OCI-M2 (cell line): ENCODE results near the gene APOF.
A peak's percentile ranks its signal among the peaks of the same experiment; 100 is the strongest.
"Not testable (repeated sequence)": the region's sequence is repeated elsewhere in the genome, so short reads cannot be mapped to it uniquely, and the experiment has no call there.

Experiments used
- DNase-seq: peaks from one replicate; lab custom pipeline; 2025; ENCODE audit not compliant: unreplicated experiment; lab: John Stamatoyannopoulos, UW

Gene APOF

DNA sequence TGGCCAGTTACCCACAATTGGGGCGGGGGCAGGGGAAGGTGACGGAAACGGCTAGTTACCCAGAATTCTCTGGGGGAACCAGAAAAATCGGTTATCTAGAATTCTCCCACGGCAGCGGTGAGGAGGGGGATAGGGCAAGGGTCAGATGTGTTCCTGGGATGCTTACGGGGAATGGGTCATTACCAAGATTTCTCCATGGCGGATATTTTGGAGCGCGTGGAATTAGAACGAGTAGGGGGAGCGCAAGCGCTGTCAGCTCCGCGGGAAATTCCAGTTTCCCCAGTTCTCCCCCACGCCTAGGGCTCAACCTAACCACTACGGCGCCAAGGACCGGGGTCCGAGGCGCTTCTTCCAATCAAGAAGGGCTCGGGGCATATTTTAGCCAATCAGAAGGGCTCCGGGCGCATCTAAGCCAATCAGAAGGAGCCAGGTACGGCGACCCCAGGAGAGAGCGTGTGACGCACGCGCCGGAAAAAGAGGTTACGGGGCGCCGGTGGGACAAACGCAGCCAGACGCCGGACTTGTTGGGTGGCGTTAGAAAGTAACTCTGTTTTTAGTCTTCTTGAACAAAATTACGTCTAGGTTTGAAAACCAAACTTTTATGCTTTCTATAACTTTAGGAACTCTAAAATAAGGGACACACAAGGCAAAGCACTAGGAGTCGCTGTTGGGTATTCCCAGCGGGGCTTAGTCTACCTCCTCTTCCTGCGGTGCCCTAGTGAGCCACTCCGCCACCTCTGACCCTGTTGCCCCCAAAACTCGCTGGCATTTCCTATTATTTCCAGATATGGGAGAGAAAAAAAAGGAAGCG lies 28.8 kb downstream of the APOF start, which contains the start of gene PAN2:
TSS of gene PAN2 (minus strand) at position 322 of the 811 bp plus-strand sequence. CDS start 906 bp downstream, outside the sequence.
- DNase-seq, result peak; percentile 85

DNA sequence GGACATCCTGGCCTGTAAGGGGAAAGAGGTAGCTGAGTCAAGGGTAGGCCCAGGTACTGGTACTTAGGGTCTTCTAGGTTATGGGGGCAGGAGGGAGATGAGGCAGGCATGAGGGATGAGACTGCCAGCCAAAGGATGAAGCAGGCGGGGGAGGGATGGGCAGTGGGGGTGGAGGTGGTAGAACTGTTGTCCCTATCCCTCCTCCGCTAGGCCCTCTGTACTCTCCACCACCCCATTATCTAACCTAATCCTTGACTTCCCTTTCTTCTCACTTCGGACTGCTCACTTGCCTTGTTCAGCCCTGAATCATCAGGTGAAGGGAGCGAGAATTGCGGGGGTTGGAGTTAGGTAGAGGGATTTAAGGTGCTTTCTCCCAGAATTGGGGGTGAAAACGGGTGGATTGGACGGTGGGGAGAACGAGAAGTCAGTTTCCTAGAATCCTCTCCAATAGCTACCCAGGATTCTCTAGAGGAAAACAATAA lies 29.4 kb downstream of the APOF start:
- DNase-seq, result no peak

DNA sequence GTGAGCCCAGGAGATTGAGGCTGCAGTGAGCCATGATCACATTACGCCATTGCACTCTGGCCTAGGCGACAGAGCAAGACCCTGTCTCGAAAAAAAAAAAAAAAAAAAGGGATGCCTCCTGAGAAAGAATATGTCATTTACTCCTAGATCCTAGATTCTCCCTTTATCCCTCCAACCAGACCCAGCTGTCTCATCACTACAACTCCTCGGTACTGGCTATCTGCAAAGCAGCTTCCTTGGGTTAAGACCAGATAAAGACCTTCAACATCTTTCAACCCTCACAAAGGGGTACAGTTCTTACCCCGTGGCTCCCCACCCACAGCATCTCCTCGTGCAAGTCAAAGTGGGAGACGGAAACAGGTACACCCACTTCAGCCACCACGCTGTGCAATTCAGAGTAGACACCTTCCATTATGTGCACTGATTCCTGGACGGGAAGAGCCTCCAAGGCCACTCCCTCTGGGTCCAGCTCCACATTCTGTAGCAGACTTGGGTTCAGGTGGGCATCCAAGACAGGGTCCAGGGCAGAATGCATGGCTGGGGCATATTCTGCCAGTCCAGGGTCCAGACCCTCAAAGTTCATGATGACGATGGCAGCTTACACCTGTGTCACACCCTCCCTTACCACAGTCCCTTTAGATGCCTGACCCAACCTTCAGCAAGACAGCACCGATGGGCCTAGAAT lies 30.0 kb downstream of the APOF start:
- DNase-seq, result no peak

DNA sequence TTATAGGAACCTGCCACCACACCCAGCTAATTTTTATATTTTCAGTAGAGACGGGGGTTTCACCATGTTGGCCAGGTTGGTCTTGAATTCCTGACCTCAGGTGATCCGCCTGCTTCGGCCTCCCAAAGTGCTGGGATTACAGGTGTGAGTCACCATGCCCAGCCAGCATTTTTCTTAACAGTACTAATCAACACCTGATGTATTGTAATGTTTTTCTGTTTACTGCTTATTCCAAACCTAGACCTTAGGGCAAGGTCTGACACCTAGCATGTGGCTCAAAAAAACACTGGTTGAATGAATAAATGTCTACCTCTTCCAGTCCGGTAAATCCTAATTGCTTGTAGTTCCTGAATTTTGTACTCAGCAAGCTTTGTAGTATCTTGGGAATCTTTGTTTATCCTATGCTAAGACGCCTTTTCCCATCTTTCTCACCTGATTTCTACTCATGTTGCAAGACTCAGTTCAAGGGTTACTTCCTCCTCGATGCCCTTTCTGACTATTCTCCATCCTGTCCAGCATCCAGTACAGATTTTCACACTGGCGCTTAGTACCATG lies 31.6 kb downstream of the APOF start:
- no peak for DNase-seq

DNA sequence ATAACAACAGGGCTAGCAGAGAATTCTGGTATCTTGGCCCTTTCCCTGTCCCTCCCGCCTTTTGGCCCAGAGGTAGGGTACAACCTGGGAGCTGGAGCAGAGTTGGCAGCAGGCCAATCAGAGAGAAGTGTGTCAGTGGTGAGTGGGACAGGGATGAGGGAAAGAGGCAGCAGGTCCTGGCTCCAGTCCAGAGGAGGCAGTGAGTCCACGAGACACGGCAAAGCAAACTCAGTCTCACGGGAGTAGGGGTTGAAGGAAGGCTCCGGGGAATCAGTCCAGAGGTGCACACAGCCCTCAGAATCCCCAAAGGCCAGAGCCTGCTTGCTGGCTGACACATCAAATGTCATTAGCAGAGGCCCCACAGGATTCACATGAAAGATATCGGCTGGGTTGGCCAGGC lies 36.1 kb downstream of the APOF start:
- DNase-seq, result no peak

DNA sequence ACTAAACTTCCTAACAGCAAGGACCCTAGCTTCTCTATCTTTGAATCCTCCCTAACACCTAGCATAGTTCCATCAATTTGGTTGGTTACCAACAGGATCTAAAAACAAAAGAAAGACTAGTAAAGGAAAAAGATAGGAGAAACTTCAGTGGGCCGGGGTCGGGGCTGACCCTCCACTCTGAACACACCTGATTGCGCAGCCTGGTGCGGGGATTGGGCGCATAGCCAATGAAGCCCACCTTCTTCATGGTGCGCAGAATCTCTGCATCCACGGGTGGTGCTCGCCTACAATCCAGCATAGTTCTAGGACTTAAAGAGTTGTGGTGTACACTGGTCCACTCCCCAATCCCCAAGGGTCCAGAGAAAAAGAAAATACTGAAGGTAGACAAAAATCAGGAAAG lies 36.5 kb downstream of the APOF start:
- DNase-seq, result no peak

DNA sequence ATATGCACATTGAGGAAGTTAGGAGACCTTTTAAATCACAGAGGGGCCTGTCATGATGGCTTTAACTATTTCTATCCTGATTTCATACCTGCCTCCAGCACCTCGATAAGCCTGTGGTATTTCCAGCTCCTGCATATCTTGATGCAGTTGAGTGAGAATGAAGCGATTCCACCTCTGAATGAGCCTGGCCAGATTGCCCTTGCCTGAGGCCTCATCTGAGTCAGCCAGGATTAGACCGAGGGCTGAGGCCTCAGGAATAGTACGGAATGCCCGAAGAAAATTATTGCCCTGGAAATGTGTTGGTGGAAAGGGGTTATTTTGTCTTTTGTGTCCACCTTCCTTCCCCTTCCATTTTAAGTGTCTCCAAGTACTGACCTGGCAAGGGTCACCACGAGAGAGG lies 38.5 kb downstream of the APOF start:
- DNase-seq, result no peak

DNA sequence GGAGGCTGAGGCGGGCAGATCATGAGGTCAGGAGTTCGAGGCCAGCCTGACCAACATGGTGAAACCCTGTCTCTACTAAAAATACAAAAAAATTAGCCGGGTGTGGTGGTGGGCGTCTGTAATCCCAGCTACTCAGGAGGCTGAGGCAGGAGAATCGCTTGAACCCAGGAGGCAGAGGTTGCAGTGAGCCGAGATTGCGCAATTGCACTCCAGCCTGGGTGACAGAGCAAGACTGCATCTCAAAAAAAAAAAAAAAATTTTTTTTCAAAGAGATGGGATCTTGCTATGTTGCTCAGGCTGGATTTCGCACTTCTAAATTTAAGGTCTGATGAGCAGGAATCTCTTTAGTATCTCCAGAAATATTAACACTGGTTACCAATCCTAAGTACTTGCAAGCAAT lies 41.0 kb downstream of the APOF start:
- not testable (repeated sequence) for DNase-seq

DNA sequence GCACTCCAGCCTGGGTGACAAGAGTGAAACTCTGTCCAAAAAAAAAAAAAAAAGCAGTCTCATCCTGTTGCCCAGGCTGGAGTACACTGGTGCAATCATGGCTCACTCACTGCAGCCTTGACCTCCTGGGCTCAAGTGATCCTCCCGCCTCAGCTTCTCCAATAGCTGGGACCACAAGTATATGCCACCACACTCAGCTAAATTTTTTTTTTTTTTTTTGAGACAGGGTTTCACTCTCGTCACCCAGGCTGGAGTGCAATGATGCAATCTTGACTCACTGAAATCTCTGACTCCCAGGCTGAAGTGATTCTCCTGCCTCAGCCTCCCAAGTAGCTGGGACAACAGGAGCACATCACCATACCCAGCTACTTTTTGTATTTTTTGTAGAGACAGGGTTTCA lies 41.6 kb downstream of the APOF start:
- DNase-seq, result no peak

DNA sequence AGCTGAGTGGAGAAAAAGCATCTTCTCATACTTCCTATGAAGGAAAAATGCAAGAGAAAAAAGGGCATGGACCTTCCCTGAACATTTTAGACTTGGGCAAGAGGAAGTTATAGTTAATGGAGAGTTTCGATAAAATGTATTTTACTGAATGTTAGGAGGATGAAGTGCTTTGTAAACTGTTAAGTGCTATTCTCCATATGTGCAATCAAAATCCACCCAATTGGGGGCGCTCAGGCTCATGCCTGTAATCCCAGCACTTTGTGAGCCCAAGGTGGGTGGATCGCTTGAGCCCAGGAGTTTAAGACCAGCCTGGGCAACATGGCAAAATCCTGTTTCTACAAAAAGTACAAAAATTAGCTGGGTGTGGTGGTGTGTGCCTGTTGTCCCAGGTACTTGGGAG lies 45.0 kb downstream of the APOF start:
- DNase-seq, result no peak

DNA sequence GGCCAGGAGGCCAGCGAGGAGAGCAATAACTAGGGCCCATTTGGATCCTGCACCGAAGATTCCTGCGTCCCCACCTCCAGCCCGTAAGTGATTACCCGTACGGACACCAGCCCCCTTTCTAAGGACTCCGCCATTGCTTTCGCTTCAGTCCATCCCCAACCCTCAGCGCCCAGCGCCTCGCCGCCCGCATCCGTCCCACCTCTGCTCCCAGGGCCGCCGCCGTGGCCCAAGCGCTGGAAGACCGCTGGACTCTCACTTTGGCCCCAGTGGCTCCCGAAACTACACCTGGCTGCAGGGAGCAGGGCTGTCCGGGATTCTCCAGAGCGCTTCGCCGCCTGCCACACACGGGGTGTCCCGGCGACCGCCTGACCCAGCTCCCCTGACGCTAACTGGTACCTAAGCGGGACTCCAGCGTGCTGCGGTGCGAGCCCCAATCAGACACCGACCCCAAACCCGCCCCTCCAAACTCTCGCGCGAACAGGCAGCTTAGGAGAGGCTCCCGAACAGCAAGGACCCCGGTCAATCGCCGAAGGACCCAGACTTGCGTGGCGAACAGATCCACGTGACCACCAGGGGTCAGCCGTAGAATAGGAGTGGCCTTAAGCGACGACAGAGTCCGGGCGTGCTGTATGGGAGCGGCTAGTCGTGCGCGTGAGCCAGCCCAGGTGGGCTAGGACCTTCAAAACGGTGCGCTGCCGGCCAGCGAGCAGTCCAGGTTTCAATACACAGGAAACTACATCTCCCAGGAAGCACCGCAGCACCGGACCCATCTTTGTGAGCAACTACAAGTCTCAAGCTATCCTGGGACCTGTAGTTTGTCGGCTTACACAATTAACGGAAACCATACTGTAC lies 46.8 kb downstream of the APOF start, which contains the start of gene CNPY2:
TSS of gene CNPY2 (minus strand) at position 367 of the 852 bp plus-strand sequence. CDS start 771 bp downstream, outside the sequence.
- DNase-seq, result peak; percentile 73

DNA sequence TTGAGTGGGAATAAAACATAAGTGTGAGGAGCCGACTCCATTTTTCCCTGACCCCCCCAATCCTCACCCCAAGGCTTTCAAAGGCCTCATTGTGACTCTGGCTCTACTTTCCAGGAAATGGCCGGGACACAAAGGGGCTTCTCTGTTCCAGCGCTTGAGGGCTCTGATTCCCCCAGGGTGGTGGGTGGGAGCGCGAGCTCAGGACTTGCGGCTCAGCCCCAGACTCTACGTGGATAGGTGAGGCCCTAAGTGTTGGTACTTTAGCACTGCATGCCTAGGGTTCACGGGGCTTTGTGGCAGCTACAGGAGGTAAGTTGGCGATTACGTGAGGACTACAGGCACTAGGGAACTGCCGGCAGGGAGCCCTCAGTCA lies 47.4 kb downstream of the APOF start:
- DNase-seq, result no peak

DNA sequence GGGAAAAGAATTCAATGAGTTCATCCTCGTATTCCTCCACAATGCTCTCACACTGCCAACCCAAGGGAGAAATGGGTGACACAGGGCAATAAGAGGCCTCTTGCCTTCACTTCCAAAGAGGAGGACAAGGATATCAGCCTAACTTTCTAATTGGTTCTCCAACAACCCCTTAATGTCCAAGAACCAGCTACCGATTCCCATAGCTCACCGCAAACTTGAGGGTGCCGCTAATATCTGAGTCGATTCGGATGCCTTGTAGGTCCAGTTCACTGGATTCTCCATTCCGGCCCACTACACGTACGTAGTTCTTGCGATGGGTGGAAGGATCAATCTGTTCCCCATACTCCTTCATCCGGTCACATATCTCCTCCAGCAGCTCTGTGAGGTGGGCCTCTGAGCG lies 51.7 kb downstream of the APOF start:
- DNase-seq, result no peak
